Stimulated activated CD4-positive, alpha-beta T cell treated with anti-CD3 and anti-CD28 coated beads, Interleukin-4, amount 100 ng/mL, for 1 hour (primary cell): ENCODE measurements around the gene MKKS.
"Not testable (repeated sequence)": the region's sequence is repeated elsewhere in the genome, so short reads cannot be mapped to it uniquely, and the experiment has no call there.

ENCODE experiments used
- DNase-seq: peaks from one replicate; pipeline ENCODE4 v3.0.0-alpha.2; 2020

MKKS gene

GRCh38 chr20:10411673-10412072 lies 22.3 kb downstream of the MKKS start:
- no peak for DNase-seq

DNA sequence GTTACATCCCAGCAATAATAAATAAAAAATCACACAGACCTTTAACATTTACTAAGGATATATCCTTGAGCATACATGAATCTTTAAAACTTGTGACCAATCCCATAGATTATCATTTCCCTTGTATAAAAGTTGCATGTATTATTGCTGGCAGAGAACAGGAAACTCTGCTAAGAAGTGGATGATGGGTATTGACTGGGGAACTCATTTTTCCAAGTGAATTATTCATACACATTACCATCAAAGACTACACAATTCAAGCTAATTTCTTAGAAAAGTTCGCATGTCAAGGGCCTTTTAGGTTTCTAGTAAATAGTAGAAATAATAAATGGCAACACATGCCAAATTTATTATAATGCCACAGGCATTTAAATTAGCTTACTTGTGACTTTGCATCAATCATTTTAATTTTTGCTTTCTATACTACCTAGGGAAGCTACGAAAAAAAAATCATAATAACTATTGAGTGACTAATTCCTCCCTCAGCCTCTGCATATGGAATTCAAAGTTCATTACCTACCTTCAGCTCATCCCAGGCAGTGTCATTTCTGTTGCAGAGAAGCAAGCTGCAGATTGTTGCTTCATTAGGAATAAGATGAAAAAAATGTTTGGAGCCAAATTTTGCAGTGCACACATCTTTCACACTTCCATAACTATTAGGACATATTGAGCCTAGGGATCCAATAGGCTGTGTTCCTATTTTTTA lies 25.8 kb downstream of the MKKS start:
- no peak for DNase-seq

GRCh38 chr20:10404959-10405530 lies 29.0 kb downstream of the MKKS start:
- no peak for DNase-seq

DNA sequence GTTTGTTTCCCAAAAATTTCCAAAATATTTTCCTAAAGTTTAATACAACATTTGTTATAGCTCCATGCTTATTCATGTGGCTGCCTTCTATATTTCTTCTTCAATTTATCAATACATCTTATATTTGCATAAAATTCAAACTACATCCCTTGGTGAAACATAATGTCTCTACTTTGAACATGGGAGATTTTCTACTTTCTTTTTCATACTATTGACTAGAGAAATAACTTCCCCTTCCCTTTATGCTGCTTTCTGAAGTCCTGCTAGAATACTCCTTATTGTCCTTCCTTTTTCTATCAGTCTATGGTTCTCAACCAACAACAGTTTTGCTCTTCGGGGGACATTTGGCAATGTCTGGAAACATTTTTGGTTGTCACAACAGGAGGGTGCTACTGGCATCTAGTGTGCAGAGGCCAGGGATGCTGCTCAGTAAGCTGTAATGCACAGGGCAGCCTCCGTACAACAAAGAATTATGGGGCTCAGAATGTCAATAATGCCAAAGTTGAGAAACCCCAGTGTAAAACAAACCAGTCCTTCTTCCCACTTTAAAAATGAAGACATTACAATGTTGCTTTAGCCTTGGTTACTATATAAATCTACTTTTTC lies 29.9 kb downstream of the MKKS start:
- no peak for DNase-seq

GRCh38 chr20:10402938-10403608 lies 30.9 kb downstream of the MKKS start:
- DNase-seq, result no peak

DNA sequence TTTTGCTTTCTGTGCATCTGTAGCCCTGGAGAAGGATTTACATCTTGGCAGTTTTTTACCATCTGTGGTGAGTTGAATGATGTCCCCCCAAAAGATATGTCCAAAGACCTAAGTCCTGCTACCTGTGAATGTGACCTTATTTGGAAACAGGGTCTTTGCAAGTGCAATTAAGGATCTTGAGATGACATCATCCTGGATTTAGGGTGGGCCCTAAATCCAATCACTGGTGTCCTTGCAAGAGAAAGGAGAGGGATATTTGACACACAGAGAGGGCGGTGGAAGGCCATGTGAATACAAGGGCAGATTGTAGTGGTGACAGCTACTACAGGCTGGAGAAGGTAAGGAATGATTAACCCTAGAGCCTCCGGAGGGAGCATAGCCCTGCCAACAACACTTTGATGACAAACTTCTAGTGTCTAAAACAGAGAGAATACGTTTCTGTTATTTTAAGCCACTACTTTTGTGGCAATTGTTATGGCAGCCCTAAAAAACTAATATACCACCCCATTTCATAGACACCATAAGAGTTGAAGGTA lies 35.1 kb downstream of the MKKS start:
- DNase-seq, result no peak

GRCh38 chr20:10394752-10395151 lies 39.3 kb downstream of the MKKS start:
- not testable (repeated sequence) for DNase-seq

- no peak for DNase-seq
Observed at GRCh38 chr20:10390709-10391108, 43.3 kb downstream of the MKKS start.

GRCh38 chr20:10388597-10388996 lies 45.4 kb downstream of the MKKS start:
- no peak for DNase-seq

GRCh38 chr20:10387686-10388085 lies 46.3 kb downstream of the MKKS start:
- DNase-seq, result no peak

GRCh38 chr20:10385850-10386544 lies 48.0 kb downstream of the MKKS start:
- no peak for DNase-seq

DNA sequence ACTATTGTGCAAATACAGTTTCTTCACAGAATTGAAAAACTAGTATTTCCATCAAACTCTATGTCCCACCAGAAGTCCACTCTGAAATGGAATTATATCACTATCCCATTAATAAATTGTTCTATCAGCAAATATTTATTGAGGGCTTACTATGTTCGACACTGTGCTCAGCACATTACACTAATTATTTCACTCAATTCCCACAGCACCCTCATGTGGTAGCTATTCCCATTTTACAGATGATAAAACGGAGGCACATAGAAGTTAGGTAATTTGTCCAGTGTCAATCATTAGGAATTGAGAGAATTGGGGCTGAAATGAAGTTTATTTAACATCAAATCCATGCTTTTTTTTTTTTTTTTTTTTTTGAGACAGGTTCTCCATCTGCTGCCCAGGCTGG lies 52.5 kb downstream of the MKKS start:
- DNase-seq, result no peak

DNA sequence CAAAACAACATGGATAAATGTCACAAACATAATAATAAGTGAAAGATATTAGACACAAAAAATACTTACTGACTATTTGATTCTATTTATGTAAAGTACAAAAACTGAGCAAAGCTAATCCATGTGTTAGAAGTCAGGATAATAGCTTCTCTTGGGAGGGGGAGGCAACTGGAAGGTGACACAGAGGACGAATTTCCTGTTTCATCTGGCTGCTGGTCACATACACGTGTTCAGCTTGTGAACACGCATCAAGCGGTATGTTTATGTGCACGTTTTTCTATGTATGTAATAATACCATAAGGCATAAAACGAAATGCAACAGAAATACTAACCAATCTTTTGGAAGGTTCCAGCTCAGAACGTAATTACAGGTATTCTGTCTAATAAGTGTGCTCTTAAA lies 54.3 kb downstream of the MKKS start:
- no peak for DNase-seq

DNA sequence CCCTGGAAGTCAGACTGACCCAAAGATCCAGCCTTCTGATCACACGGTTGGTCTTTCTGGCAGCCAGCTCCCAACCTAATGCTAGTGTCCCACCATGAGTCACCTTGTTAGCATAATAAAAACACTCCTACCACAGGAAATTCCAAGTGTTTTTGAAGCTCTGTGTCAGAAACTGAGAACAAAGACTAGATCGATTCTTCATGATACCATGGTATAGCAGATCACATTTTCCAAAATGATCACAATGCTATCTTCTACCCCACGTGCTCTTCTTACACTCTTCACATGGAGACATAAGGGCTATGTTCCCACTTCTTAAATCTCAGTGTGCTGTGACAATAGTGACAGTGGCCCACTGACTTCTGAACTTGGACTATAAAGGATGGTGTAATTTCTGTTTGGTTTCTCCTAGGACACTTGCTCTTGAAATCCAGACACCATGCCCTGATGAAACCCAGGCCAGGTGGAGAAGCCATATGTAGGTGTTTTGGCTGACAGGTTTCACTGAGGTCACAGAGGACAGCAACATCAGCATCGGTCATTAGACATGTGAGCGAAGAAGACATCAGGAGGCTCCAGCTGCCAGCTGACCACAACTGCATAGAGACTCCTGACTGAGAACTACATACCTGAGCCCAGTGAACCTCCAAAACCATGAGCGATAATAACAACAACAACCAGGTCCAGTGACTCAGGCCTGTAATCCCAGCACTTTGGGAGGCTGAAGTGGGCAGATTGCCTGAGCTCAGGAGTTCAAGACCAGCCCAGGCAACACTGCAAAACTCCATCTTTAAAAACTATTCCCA lies 57.5 kb downstream of the MKKS start:
- DNase-seq, result no peak

DNA sequence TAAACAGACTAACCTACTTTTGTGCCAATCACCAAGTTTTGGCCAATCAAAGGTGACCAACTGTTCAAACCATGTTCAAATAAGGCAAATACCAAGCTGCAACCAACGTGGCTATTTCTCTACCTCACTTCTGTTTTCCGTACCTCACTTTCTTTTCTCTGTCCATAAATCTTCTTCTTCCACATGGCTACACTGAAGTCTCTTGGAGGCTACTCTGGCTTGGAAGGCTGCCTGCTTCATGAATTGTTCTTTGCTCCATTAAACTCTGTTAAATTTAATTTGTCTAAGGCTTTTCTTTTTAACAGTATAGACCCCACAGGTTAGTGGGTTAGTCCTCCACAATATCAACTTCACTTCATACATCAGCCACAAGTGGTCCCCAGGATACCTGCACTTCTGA lies 58.8 kb downstream of the MKKS start:
- no peak for DNase-seq

DNA sequence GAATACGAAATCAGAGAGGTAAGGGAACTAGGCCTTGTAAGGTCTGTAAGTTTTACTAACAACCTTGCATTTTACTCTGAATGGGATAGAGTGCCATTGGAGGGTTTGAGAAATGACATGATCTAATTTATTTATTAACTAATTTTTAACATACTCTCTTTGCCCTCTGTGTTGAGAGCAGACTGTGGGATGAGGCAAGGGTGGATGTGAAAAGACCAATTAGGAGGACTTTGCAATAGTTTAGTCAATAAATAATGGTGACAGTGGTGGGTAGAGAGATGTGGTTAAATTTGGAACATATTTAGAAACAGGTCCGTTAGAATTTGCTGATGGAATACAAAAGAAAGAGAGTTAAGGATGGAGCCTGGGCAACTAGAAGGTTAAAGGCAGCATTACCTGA lies 60.0 kb downstream of the MKKS start:
- no peak for DNase-seq

DNA sequence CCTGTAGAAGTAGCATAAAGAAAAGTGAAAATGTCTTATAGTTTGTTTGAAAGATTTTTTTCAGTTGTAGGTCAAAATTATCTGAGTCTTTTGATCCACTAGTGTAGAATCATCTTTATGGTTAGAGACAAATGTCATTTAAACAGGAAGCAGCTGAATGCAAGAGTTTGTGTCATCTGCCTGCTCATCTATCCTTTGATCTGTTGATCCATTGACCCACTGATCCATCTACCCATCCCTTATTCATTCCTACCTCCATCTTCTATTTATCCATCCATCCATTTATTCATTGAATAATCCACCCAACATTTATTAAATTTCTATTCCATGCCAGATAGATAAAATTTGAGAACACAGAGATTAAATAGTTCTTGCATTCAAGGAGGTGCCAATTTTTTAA lies 62.6 kb downstream of the MKKS start:
- no peak for DNase-seq

DNA sequence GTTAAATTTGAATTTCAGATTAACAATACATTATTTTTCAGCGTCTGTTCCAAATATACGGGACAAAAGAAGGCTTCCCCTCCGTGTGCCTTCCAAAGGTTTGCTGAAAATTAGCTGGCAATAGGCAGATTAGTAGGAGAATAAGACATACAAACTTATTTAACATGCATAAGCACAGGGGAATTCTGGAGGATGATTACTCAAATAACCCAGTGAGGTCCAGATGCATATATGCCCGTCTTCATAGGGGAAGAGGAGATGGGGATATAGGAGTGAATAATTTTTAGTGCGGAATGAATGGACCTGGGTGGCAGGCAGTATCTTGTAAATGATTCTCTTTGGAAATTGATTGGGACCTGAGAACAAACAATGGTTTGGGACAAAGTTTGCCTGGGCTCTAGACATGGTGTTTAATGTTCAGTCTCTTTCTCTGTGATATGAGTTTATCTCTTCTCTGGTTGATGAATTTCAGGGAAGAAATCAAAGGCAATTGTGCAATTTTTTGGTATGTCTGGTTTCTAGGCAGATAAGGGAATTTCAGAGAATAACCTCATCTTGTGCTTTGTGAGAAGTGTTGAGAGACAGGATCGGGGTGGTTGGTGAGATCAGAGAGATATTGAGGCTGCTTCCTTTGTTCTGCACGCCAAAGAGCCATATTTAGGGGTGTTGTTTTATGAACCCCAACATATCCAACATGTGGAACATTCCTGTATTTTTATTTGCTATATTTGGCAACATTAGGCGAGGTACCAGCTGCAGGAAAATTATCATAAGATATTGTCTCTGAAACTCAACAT lies 63.7 kb downstream of the MKKS start:
- no peak for DNase-seq

DNA sequence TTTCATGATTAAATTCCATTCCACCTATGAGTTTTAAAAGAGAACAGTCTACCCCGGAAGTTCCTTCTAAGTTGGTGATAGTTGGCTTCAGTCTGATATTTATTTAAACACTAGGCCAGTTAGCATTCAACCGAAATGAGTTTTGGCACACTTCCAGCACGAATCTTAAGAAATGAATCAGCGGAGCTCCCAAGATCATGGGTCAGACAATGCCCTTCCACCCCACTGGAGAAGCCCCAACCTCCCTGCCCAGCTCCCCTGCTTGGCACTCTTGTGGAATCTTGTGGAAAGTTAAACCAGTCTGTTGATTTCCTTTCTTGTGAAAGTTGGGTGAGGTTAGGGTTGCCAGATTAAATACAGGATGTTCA lies 64.3 kb downstream of the MKKS start:
- no peak for DNase-seq

DNA sequence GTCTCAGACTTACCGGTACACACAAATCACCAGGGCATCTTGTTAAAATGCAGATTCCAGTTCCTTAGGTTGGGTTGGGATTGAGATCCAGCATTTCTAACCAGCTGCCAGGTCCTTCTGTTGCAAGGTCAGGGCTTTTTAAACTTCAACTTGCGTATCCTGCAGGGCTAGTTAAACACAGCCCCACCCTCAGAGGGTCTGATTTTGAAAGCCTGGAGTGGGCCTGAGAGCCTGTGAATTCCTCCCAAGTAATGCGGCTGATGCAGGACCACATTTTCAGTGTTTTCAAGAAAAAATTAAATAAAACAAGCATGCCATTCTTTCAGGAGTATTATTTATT lies 65.3 kb downstream of the MKKS start:
- no peak for DNase-seq

GRCh38 chr20:10367943-10368701 lies 65.9 kb downstream of the MKKS start:
- DNase-seq, result no peak
